ENCODE data around the gene PPEF1. TPM values are rescaled to one million over a fixed set of nuclear protein-coding genes. Genes with fewer than 3 reads are reported as not detected.

Gene PPEF1
- total RNA-seq, 1 donor from 2014 or later: not detected

DNA sequence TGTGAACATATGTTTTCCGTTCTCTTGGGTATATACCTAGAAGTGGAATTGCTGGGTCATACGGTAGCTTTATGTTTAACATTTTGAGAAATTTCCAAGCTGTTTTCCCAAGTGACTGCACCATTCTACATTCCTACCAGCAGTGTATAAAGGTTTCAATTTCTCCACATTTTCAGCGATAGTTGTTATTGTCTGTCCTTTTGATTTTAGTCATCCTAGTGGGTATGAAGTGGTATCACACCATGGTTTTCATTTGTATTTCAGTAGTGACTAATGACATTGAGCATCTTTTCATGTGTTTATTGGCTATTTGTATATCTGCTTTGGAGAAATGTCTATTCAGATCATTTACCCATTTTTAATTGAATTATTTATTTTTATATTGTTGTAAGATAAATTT, 2.4 kb downstream of the PPEF1 start:
- H3K9me3 ChIP-seq (ENCODE audit: insufficient read depth, low read depth, low read length): no peaks in the 10 kb centered on the region
- FAIRE-seq: no peak
- no peak overlapping the region for H3K4me3 Mint-ChIP-seq (ENCODE audit: unreplicated experiment)

DNA sequence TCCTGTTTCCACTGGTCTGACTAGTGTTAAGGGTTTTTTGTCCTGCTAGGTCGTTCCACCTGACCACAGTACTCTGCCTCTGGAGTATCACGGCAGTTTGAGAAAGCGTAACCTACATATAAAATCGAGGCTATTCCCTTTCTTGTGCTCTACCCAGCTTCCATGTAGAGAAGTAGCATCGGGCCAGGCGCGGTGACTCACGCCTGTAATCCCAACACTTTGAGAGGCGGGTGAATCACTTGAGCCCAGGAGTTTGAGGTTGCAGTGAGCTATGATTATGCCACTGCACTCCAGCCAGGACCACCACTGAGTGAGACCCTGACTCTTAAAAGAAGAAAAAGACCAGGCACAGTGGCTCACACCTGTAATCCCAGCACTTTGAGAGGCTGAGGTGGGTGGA, 7.5 kb downstream of the PPEF1 start:
- no peaks in the 10 kb centered on the region for H3K9me3 ChIP-seq (ENCODE audit: insufficient read depth, low read depth, low read length)
- no peak overlapping the region for H3K27ac ChIP-seq (ENCODE audit: low read depth, low read length)
- no peaks in the 10 kb centered on the region for H3K79me2 ChIP-seq (ENCODE audit: insufficient read depth, low read length)
- H3K9ac ChIP-seq (ENCODE audit: low read length): no peak overlapping the region
- no peaks in the 10 kb centered on the region for H3K4me1 ChIP-seq (ENCODE audit: insufficient read depth, low read length)
- no peaks in the 10 kb centered on the region for H3K27me3 ChIP-seq (ENCODE audit: insufficient read depth, low read length)
- Mint-ChIP-seq H3K4me3 (ENCODE audit: unreplicated experiment) (no peak overlapping the region), H3K9me3 (ENCODE audit: unreplicated experiment) (no peaks in the 10 kb centered on the region), H3K27ac (ENCODE audit: unreplicated experiment) (no peak overlapping the region), H3K36me3 (ENCODE audit: low read depth, unreplicated experiment) (no peaks in the 10 kb centered on the region), H3K4me1 (ENCODE audit: low read depth, unreplicated experiment) (no peaks in the 10 kb centered on the region), H3K27me3 (ENCODE audit: low read depth, unreplicated experiment) (no peaks in the 10 kb centered on the region)
- H3K4me2 ChIP-seq (ENCODE audit: low read length): no peak overlapping the region
- DNase-seq (ENCODE audit: low read depth): no peak
- no peak for FAIRE-seq
- H3K4me3 ChIP-seq (ENCODE audit: insufficient read depth, low read depth, low read length): no peak overlapping the region
- H4K20me1 ChIP-seq (ENCODE audit: insufficient read depth, low read length): no peaks in the 10 kb centered on the region
- H2AFZ ChIP-seq (ENCODE audit: low read depth, low read length): no peak overlapping the region
- no peaks in the 10 kb centered on the region for H3K36me3 ChIP-seq (ENCODE audit: insufficient read depth, low read length)
- TF ChIP-seq EZH2 (IDR thresholded peaks at IDR 0.05; ENCODE audit: insufficient read depth, low read length): no peak
- TF ChIP-seq, protein P1, sequence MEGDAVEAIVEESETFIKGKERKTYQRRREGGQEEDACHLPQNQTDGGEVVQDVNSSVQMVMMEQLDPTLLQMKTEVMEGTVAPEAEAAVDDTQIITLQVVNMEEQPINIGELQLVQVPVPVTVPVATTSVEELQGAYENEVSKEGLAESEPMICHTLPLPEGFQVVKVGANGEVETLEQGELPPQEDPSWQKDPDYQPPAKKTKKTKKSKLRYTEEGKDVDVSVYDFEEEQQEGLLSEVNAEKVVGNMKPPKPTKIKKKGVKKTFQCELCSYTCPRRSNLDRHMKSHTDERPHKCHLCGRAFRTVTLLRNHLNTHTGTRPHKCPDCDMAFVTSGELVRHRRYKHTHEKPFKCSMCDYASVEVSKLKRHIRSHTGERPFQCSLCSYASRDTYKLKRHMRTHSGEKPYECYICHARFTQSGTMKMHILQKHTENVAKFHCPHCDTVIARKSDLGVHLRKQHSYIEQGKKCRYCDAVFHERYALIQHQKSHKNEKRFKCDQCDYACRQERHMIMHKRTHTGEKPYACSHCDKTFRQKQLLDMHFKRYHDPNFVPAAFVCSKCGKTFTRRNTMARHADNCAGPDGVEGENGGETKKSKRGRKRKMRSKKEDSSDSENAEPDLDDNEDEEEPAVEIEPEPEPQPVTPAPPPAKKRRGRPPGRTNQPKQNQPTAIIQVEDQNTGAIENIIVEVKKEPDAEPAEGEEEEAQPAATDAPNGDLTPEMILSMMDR (IDR thresholded peaks at IDR 0.05; ENCODE audit: insufficient read depth, low read depth, low read length): no peak

More for the DNA sequence above, 2.4 kb downstream of the PPEF1 start:
- H3K27me3 ChIP-seq (ENCODE audit: insufficient read depth, low read length): no peaks in the 10 kb centered on the region
- H2AFZ ChIP-seq (ENCODE audit: low read depth, low read length): no peak overlapping the region
- H3K27ac Mint-ChIP-seq (ENCODE audit: unreplicated experiment): no peak overlapping the region
- no peaks in the 10 kb centered on the region for H3K4me1 Mint-ChIP-seq (ENCODE audit: low read depth, unreplicated experiment)
- H3K4me1 ChIP-seq (ENCODE audit: insufficient read depth, low read length): no peaks in the 10 kb centered on the region
- H3K36me3 ChIP-seq (ENCODE audit: insufficient read depth, low read length): no peaks in the 10 kb centered on the region
- H3K4me3 ChIP-seq (ENCODE audit: insufficient read depth, low read depth, low read length): no peak overlapping the region
- no peaks in the 10 kb centered on the region for H4K20me1 ChIP-seq (ENCODE audit: insufficient read depth, low read length)
- no peaks in the 10 kb centered on the region for H3K79me2 ChIP-seq (ENCODE audit: insufficient read depth, low read length)
- no peaks in the 10 kb centered on the region for H3K9me3 Mint-ChIP-seq (ENCODE audit: unreplicated experiment)
- DNase-seq (ENCODE audit: low read depth): no peak
- no peaks in the 10 kb centered on the region for H3K27me3 Mint-ChIP-seq (ENCODE audit: low read depth, unreplicated experiment)
- H3K36me3 Mint-ChIP-seq (ENCODE audit: low read depth, unreplicated experiment): no peaks in the 10 kb centered on the region
- no peak overlapping the region for H3K27ac ChIP-seq (ENCODE audit: low read depth, low read length)
- TF ChIP-seq, protein P1 (IDR thresholded peaks at IDR 0.05; ENCODE audit: insufficient read depth, low read depth, low read length): no peak
- no peak overlapping the region for H3K4me2 ChIP-seq (ENCODE audit: low read length)
- no peak overlapping the region for H3K9ac ChIP-seq (ENCODE audit: low read length)

DNA sequence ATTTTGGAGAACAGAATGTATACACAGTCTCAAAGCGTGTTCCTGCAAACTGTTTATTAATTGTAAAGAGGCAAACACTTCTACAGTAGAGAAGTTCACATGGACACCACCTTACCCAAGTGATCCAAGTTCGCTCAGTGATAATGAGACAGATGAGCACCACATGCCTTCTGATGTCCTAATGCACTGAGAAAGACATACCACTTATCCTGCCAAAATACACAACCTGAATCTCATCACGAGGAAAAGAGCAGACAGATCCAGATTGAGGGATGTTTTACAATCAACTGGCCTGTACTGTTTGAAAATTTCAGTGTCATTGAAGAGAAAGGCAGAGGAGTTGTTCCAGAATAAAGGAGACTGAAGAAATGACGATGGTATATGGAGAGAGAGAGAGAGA, 12.4 kb downstream of the PPEF1 start:
- Histone ChIP-seq H3K4me3 (ENCODE audit: insufficient read depth, low read depth, low read length) (no peak overlapping the region), H3K36me3 (ENCODE audit: insufficient read depth, low read length) (no peaks in the 10 kb centered on the region)
- H3K9me3 Mint-ChIP-seq (ENCODE audit: unreplicated experiment): no peaks in the 10 kb centered on the region

More for the DNA sequence above, 12.4 kb downstream of the PPEF1 start:
- no peaks in the 10 kb centered on the region for H3K27me3 ChIP-seq (ENCODE audit: insufficient read depth, low read length)
- no peak for DNase-seq (ENCODE audit: low read depth)
- H3K9ac ChIP-seq (ENCODE audit: low read length): no peak overlapping the region
- FAIRE-seq: no peak
- no peak overlapping the region for H3K27ac ChIP-seq (ENCODE audit: low read depth, low read length)
- H3K27ac Mint-ChIP-seq (ENCODE audit: unreplicated experiment): no peak overlapping the region
- no peaks in the 10 kb centered on the region for H3K27me3 Mint-ChIP-seq (ENCODE audit: low read depth, unreplicated experiment)
- no peaks in the 10 kb centered on the region for H3K9me3 ChIP-seq (ENCODE audit: insufficient read depth, low read depth, low read length)
- no peaks in the 10 kb centered on the region for H4K20me1 ChIP-seq (ENCODE audit: insufficient read depth, low read length)
- no peaks in the 10 kb centered on the region for H3K4me1 ChIP-seq (ENCODE audit: insufficient read depth, low read length)
- no peaks in the 10 kb centered on the region for H3K79me2 ChIP-seq (ENCODE audit: insufficient read depth, low read length)
- no peak overlapping the region for H2AFZ ChIP-seq (ENCODE audit: low read depth, low read length)
- H3K4me1 Mint-ChIP-seq (ENCODE audit: low read depth, unreplicated experiment): peaks cover 5% of the 10 kb centered on the region
- TF ChIP-seq EZH2 (IDR thresholded peaks at IDR 0.05; ENCODE audit: insufficient read depth, low read length): no peak
- TF ChIP-seq, protein P1 (IDR thresholded peaks at IDR 0.05; ENCODE audit: insufficient read depth, low read depth, low read length): no peak
- H3K4me3 Mint-ChIP-seq (ENCODE audit: unreplicated experiment): no peak overlapping the region
- no peak overlapping the region for H3K4me2 ChIP-seq (ENCODE audit: low read length)
- no peaks in the 10 kb centered on the region for H3K36me3 Mint-ChIP-seq (ENCODE audit: low read depth, unreplicated experiment)
